DMS 273 (cell line): ENCODE results near the gene PRR5.
A peak's percentile ranks its signal among the peaks of the same experiment; 100 is the strongest.
"Not testable (repeated sequence)": the region's sequence is repeated elsewhere in the genome, so short reads cannot be mapped to it uniquely, and the experiment has no call there.

Experiments used
- DNase-seq: peaks from one replicate; lab custom pipeline; 2025; ENCODE audit not compliant: unreplicated experiment; lab: John Stamatoyannopoulos, UW

The PRR5 gene, protein sequence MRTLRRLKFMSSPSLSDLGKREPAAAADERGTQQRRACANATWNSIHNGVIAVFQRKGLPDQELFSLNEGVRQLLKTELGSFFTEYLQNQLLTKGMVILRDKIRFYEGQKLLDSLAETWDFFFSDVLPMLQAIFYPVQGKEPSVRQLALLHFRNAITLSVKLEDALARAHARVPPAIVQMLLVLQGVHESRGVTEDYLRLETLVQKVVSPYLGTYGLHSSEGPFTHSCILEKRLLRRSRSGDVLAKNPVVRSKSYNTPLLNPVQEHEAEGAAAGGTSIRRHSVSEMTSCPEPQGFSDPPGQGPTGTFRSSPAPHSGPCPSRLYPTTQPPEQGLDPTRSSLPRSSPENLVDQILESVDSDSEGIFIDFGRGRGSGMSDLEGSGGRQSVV

DNA sequence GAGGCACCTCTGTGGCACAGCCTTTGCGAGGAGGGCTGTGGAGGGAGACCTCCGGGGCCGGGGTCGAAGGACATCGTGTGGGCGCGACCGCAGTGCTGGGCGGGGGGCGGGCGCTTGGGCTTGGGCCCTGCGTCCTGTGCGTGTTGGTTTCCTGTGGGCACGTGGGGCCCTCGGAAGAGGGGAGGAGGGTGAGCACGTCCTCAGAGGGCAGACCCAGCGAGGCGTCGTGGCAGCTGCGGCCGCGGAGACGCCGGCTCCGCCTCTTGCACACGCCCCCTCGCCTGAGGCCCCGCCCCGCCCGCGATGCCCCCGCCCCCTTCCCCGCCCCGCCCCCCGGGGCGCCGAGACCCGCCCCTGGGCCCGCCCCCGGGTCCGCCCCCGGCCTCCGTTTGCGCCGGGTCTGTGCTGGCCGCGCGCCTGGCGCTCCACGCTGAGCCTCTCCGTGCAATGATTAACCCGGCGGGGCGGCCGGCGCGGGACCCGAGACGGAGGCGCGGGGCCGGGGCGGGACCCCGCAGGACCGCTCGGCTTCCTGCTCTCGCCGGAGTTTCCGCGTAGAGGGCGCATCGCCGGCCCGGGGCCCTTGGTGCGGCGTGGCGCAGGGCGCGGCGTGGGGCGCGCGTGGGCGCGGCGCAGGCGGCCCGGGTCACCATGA is at the start of gene PRR5:
Gene PRR5 (plus strand): TSS at position 381 of the 655 bp plus-strand sequence. CDS start 271 bp downstream, at position 652.
- DNase-seq, result peak; percentile 85

DNA sequence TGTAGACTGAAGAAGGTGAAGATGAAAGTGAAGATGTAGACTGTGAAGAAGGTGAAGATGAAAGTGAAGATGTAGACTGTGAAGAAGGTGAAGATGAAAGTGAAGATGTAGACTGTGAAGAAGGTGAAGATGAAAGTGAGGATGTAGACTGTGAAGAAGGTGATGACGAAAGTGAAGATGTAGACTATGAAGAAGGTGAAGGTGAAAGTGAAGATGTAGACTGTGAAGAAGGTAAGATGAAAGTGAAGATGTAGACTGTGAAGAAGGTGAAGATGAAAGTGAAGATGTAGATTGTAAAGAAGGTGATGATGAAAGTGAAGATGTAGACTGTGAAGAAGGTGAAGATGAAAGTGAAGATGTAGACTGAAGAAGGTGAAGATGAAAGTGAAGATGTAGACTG is 49.1 kb upstream of the PRR5 start:
- not testable (repeated sequence) for DNase-seq

DNA sequence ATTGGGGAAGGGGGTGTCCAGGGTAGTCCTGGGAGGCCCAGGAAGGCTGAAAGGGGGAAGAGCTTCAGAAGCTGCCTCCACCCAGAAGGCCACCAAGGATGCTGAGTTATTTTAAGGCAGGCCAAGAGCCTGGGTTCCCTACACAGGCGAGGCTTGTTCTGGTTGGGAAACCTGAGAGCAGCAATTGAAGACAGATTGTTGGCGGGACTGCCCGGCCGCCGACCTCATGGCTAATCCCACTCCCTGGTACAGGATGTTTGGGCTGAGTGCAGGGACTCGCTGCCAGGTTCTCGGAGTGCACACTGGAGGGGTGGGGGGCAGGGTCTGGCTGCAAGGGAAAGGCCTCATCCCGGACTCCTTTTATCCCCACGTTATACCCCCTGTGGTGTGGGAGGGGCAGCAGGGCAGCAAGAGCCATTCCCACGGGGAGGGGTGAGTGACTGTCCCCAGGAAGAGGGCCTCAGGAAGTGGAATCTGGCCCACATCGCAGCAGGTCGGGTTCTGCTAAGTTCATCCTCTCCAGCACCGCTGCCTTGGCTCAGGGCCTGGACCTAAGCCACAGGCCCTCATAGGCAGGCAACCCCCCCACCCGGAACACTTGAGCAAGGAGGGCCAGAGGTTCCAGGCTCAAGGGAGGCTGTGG is 43.6 kb upstream of the PRR5 start:
- DNase-seq, result peak; percentile 82

DNA sequence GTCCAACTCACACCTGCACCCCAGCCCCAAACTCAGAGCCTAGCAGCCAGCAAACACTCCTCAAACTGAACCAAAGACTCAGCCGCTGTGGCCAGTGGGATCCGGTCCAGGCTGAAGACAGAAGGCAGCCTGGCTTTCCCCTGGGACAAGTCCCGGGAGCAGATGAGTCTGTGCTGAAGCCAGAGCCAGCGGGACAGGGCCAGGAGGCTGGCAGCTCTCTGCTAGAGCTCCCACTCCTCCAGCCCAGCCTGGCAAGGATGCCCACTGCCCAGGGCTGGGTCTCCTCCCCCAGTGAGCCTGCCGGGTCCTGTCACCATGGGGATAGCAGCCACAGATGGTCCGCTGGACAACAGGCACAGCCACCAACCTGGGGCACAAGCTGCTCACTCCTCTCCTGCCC is 42.9 kb upstream of the PRR5 start:
- DNase-seq, result peak; percentile 79

DNA sequence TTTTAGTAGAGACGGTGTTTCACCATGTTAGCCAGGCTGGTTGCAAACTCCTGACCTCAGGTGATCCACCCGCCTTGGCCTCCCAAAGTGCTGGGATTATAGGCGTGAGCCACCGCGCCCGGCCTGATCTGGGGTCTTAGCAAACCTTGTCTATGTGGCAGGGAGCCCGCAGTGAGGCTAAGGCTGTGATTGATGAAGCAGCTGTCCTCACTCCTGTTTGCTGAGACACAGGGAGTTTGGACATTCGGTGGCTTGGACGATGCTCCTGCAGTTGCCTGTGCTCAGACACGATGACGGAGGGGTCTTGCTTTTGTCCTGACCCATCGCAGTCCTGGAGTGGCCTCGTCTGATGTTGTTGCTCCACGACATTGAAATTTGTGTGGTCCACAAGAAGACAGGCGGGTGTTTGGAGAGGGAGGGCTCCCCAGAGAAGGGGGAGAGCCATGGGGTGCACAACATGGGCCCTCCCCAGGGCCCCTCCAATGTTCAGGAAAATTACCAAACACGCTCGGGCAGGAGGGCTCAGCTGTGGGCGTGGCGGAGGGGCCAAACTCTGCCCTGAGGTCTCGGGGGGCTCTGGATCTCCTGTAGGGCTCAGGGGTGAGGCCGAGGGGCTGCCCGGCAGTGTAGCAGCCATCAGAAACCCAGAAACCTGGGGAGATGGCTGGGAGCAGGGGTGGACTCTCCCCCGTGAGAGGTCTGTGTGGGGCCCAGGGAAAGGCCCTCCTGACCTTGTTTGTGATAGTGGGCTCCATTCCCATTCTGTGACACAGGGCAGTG is 41.8 kb upstream of the PRR5 start:
- no peak for DNase-seq

DNA sequence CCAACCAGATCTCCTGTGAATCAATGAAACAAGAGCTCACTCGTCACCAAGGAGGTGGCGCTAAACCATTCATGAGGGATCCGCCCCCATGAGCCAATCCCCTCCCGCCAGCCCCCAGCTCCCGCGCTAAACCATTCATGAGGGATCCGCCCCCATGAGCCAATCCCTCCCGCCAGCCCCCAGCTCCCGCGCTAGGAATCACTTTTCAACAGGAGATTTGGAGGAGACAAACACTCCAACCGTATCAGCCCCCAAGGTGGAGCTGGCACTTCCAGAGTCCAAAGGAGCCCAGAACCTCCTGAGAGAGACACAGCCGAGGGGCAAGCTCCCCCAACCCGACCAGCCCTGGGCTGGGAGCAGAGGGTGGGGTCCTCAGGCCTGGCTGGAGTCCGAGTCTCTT is 40.9 kb upstream of the PRR5 start:
- DNase-seq, result no peak

DNA sequence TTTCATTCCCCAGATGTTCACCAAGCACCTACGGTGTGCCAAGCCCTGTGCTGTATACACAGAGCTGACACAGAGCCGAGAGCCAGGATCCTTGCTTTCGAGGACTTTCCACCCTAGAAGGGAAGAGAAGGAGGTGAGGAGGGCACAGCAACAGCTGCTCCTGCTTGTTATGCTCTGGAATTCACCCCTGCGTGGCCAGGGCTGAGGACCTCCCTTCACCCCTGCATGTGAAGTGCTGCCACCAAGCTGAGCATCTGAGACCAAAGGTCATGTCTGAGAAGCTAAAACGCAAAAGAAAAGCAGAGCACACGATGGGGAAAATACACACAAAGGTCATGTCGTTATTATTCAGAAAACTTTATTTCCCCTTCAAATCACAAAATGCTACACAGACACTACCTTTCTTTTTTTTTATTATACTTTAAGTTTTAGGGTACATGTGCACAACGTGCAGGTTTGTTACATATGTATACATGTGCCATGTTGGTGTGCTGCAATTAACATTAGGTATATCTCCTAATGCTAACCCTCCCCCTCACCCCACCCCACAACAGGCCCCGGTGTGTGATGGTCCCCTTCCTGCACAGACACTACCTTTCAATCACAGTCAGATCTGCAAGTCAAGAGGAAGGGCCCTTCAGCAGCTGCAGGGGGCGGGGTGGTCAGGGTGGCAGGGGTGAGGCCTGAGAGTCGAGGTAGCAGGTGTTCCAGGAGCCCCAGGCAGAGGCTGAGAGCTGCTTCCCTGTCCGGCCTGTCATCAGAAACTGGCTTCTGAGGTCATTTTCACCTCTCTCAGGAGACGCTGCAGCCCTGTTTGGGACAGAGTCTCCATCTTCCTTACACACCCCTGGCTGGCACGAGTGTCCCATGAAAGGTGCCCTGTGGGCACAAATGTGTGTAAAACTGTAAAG is 40.1 kb upstream of the PRR5 start:
- DNase-seq, result no peak

DNA sequence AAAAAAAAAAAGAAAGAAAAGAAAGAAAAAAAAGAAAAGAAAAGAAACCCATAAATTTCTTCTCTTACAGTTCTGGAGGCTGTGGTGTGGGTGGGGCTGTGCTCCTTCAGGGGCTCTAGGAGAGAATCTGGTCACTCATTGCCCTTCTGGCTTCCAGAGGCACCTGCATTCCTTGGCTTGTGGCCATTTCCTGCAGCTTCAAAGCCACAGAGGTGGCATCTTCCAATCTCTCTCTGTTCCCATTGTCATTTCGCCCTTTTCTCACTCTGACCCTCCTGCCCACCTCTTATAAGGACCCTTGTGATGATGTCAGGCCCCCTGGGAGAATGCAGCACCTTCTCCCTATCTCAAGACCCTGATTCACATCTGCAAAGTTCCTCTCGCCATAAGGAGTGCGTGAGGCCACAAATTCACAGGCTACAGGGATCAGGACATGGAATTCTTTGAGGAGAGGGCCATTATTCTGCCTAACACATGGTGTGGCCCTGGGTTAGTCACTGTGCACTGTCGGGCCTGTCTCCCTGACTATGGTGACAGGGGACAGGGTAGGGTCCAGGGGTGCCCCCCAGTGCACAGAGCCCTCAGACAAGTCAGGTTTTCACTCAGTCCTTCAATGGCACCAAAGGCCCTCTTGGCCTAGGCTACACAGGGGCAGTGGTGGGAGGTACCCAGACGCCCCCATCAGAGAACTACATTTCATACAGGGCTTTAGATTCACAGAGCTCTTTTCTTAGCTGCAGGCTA is 38.6 kb upstream of the PRR5 start:
- DNase-seq, result no peak

DNA sequence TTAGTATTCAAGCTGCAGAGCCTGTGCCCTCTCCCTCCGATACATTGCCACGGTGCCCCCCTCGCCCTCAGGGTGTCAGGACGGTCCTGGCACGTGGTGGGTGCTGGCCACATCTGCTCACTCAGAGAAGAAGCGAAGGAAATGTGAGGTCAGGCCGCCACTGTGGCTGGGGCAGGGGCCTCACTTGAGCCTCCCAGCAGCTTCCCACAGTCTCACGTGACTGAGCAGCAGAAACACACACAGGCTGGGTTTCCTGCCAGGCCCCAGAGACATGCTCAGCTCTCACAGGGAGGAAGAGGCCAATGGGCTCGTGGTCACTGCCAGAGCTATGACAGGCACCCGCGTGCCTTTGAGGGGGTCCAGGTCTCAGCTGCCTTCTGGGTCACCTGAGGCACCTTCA is 37.9 kb upstream of the PRR5 start:
- no peak for DNase-seq

DNA sequence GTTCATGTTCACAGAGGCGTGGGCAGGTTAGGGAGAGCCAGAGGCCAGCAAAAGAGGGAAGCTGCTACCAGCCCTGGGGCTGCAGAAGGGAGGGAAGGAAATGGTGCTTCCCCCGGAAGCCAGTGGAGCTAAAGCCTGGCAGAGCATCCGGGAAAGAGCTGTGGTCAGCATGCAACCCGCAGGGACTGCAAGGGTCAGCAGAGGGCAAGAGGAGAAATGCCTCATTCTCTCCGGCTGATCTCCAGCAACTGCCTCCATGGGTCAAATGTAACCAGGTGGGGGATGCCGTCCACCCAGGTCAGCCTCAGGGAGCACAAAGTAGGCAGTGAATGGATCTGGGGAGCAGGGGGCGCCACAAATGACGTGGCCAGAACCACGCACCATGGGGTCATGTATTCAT is 36.9 kb upstream of the PRR5 start:
- DNase-seq, result no peak

DNA sequence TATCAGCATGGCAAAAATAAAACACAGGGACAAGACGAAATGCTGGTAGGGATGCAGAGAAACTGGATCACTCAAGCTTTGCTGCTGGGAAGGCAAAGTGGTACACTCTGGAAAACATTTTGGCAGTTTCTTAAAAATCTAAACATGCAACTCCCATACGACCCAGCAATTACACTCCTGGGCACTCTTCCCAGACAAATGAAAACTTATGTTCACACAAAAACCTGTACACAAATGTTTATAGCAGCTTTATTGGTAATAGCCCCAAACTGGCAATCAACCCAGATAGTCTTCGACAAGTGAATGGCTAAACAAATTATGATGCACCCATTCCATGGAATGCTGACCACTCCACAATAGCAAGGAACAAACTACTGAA is 35.8 kb upstream of the PRR5 start:
- no peak for DNase-seq

DNA sequence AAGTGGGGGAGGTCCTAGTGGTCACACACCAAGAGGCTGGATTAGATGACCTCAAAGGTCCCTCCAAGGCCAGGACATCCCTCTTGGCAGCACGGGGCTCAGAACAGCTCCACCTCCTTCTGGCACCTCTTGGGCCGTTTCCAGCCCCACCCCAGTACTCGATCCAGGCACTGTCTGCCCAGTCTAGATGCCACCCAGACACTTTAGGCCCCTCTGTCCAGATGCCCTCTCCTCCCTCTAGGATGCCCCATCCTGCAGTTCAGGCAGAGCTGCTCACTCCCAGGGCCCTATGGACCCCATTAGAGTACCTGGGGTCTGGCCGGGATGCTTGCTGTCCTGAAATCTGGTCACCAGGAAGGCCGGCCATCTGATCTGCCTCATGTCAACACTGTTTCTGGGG is 34.7 kb upstream of the PRR5 start:
- no peak for DNase-seq

DNA sequence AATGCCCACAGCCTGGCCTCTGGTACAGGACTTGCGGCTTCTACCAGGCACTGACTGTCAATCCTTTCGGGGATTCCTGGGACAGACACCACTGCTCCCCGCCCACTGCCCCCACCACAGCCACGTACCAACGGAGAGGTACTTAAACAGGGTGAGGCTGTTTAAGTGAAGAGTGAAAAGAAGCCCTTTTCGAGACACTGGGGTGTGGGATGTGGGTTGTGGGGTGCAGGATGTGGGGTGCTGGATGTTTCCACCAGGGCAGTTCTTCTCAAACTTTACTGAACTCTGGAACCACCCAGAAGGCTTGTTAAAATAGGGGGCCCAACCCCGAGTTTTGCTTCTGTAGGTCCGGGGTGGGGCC is 34.2 kb upstream of the PRR5 start:
- no peak for DNase-seq

DNA sequence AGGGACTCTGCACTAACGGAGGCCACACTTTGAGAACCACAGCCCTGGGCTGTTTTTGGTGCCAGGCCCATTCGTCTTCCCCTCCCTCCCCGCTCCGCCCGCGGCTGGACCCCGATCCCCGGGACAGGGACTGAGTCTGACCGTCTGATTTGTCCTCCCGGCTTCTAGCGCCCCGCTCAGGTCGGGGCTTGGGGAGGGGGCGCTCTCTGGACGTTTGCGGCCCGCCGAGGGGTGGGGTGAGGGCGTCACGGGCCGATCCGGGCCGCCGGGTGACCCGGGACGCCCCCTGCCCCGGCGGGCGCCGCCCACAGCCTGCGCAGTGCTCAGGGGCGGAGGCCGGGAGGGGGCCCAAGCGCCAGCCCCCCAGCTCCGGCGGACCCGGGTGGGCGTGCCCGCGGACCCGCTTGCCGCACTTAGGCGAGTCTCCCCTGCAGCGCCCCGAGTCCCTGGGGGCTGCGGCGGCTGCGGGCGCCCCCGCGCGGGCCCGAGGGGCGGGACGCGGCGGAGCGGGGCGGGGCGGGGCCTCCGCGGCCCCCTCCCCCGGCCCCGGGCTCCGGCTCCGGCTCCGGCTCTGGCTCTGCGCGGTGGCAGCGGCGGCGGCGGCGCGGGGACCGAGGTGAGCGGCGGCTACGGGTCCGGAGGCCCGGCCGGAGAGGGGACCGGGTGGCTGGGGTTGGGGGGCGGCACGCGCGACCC is 33.7 kb upstream of the PRR5 start:
- DNase-seq, result peak; percentile 54

DNA sequence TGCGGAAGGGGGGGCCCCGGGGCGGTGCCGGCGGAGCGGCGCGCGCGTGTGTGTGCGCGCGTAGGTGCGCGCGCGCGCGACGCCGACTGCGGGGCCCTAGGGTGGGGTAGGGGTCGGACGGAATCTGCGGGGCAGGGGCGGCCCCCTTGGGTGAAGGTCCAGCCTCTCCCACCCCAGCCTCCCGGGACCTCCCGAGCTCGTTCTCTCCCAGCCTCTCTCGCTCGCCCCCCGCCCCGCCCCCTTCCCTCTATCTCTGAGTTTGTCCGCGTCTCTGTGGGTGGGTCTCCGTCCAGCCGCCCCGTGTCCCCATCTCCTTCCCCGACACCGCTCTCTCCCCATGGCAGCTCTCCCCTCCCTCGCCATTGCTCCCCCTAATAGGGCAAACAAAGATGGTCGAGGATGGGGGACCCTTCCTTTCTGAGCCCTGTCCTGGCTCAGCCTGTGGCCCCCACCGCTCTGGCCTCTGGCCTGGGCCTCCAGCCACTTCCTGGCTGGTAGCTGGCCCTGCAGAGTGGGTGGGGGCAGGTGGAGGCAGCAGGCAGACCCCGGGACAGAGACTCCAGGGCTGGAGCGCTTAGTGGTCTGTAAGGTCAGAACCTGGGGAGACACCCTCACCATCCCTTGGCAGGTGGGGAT is 33.0 kb upstream of the PRR5 start:
- DNase-seq, result no peak

DNA sequence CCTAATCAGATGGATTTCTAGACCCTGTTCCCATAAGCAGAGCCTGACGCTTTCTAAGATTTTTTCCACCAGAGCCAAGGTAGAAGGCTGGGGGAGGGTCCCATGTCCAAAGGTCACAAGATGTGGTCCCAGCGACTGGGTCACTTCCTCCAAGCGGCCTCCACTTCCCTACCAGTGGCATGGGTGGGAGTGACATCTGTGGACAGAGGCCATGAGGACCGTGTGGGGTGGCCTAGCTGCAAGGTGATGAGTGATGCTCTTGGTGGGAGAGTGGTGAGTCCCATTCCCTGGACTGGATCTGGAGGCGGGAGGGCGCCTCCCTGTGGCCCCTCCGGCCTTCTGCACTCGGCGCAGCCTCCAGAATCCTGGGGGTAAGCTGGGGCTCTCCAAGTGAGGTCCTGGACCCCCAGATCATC is 32.4 kb upstream of the PRR5 start:
- DNase-seq, result peak; percentile 54

DNA sequence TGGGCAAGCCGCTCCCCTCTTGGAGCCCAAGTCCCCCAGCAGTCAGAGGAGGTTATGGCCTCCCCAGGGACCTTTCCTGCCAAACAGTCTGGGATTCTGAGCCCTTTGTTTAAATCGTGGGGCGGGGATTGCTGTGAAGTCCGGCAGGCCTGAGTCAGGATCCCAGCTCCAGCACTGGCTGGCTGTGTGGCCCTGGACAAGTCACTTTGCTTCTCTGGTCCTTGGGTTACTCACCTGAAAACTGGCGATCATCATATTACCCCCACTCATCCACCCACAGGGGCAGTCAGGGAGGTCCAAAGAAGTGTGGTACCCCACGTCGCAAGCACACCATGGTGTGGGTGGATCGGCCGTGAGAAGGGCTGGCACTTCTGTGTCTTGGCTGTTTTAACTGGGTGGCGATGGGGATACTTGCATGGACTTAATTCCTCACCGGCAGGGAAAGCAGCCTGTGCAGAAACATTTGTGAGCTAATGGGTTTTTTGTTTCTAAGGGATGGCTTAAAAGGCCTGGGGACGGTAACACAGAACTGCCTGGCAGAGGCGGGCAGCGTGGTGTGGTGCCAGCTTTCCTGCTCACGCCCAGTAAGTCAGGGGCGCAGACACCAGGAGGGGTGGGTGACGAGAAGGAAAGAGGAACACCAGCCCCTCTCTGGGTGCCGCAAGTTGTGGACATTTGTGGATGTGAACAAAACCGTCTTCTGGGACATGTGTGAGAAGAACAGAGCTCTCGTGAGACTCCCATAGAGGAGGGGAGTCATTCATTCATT is 31.6 kb upstream of the PRR5 start:
- DNase-seq, result no peak

DNA sequence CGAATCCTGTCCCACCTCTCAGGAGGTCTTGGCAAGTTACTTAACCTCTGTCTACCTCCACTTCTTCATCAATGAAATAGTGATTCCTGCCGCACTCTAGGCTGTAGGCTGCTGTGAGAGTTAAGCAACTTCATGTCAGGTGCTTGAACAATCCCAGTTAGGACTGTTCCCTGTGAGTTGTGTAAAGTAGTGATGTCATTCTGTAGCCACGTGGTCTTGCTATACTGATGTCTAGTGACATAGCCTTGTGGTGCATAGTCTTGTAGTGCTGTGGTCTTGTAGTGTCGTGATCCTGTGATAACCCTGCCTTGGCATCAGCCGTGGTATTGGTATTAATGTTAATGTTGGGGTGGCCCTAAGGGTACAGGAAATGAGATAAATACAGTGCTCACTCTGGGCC is 30.3 kb upstream of the PRR5 start:
- no peak for DNase-seq
